ENCODE results near the gene HLA-DRA. TPM values are rescaled to one million over a fixed set of nuclear protein-coding genes. Genes with fewer than 3 reads are reported as not detected.

The HLA-DRA gene
- total and polyA plus RNA-seq, 2 donors (not counting 3 experiments of a cell fraction or from before 2014, with no cell fraction given): not detected

- CTCF ChIA-PET: no interaction called here
- BruUV-seq (replicated peaks): no TSS peak
Observed at GRCh38 chr6:32449088-32449736, 9.5 kb downstream of the HLA-DRA start.

GRCh38 chr6:32457054-32457453 lies 17.4 kb downstream of the HLA-DRA start:
- no peaks in the 10 kb centered on the region for H3K79me2 ChIP-seq (ENCODE audit: control insufficient read depth, insufficient read depth, low read length)
- FAIRE-seq: no peak
- H3K27me3 ChIP-seq (ENCODE audit: control insufficient read depth in 2 of 2, insufficient read depth in 2 of 2, low read length in 2 of 2): peaks cover 6 to 7% of the 10 kb centered on the region in 2 experiments
- DNase-seq (ENCODE audit: low read depth, low spot score): no peak
- H4K20me1 ChIP-seq (replicated peaks; ENCODE audit: control insufficient read depth, extremely low read depth, insufficient read depth, low read length): no peaks in the 10 kb centered on the region
- no peak overlapping the region for H2AFZ ChIP-seq (ENCODE audit: low read depth, low read length)
- intact Hi-C loops (cut with micrococcal nuclease): no loop called here
- no peak overlapping the region for H3K4me2 ChIP-seq (ENCODE audit: insufficient read depth, low read length)
- H3K4me3 ChIP-seq (replicated peaks in 1 of 3; ENCODE audit: insufficient read depth in 1 of 3, low read depth in 1 of 3, low read length in 3 of 3): no peak overlapping the region
- H3K9ac ChIP-seq (replicated peaks; ENCODE audit: extremely low read depth, insufficient read depth, low read length): no peak overlapping the region
- dilution Hi-C loops (cut with MboI; ENCODE audit: extremely low pct_ligation_motif_present, low sequenced_read_pairs): no loop called here
- TF ChIP-seq POLR2A (IDR thresholded peaks at IDR 0.05; ENCODE audit: low read depth, low read length): no peak
- TF ChIP-seq POLR2AphosphoS5 (IDR thresholded peaks at IDR 0.05; ENCODE audit: insufficient read depth, low read depth, low read length): no peak
- no peak for TF ChIP-seq JUN (IDR thresholded peaks at IDR 0.05; ENCODE audit: borderline replicate concordance, insufficient read depth, insufficient read length, low read depth)
- TF ChIP-seq GATA2 (IDR thresholded peaks at IDR 0.05; ENCODE audit: insufficient read depth, insufficient read length, low read depth, low read length): no peak
- no peak for TF ChIP-seq EZH2 (IDR thresholded peaks at IDR 0.05; ENCODE audit: borderline replicate concordance, low read depth, low read length, severe bottlenecking)
- TF ChIP-seq MAX (IDR thresholded peaks at IDR 0.05; ENCODE audit: insufficient read depth, insufficient read length): no peak
- no peak for TF ChIP-seq CTCF (IDR thresholded peaks at IDR 0.05; ENCODE audit: extremely low read depth in 1 of 2, insufficient read depth in 1 of 2, low read depth in 1 of 2, low read length in 2 of 2)
- no peak for TF ChIP-seq MYC (IDR thresholded peaks at IDR 0.05; ENCODE audit: low read depth, low read length)
- BruUV-seq (replicated peaks): no TSS peak
- ChIA-PET POLR2A (no interaction called here), CTCF (no interaction called here)
- no peaks in the 10 kb centered on the region for H3K9me3 ChIP-seq (replicated peaks; ENCODE audit: control insufficient read depth, insufficient read depth, low read length)
- H3K9me1 ChIP-seq (replicated peaks; ENCODE audit: control insufficient read depth, extremely low read depth, insufficient read depth, low read length): no peaks in the 10 kb centered on the region
- no peaks in the 10 kb centered on the region for H3K4me1 ChIP-seq (ENCODE audit: control insufficient read depth, extremely low read depth, insufficient read depth, low read length)
- no peak overlapping the region for H3K27ac ChIP-seq (ENCODE audit: insufficient read depth, low read depth, low read length)
- no peaks in the 10 kb centered on the region for H3K36me3 ChIP-seq (ENCODE audit: control insufficient read depth in 2 of 2, extremely low read depth in 1 of 2, insufficient read depth in 2 of 2, low read length in 2 of 2)

More at GRCh38 chr6:32449088-32449736, 9.5 kb downstream of the HLA-DRA start:
- H3K9me1 ChIP-seq (replicated peaks; ENCODE audit: control insufficient read depth, extremely low read depth, insufficient read depth, low read length): no peaks in the 10 kb centered on the region
- H3K27ac ChIP-seq (ENCODE audit: insufficient read depth, low read depth, low read length): no peak overlapping the region
- H3K79me2 ChIP-seq (ENCODE audit: control insufficient read depth, insufficient read depth, low read length): no peaks in the 10 kb centered on the region
- dilution Hi-C loops (cut with MboI; ENCODE audit: extremely low pct_ligation_motif_present, low sequenced_read_pairs): no loop called here
- no peak overlapping the region for H2AFZ ChIP-seq (ENCODE audit: low read depth, low read length)
- H3K36me3 ChIP-seq (ENCODE audit: control insufficient read depth in 2 of 2, extremely low read depth in 1 of 2, insufficient read depth in 2 of 2, low read length in 2 of 2): no peaks in the 10 kb centered on the region
- H3K9me3 ChIP-seq (replicated peaks; ENCODE audit: control insufficient read depth, insufficient read depth, low read length): no peaks in the 10 kb centered on the region
- FAIRE-seq (no peak), DNase-seq (ENCODE audit: low read depth, low spot score) (no peak)
- no peaks in the 10 kb centered on the region for H4K20me1 ChIP-seq (replicated peaks; ENCODE audit: control insufficient read depth, extremely low read depth, insufficient read depth, low read length)
- H3K4me3 ChIP-seq (replicated peaks in 1 of 3; ENCODE audit: insufficient read depth in 1 of 3, low read depth in 1 of 3, low read length in 3 of 3): no peak overlapping the region
- no peaks in the 10 kb centered on the region for H3K4me1 ChIP-seq (ENCODE audit: control insufficient read depth, extremely low read depth, insufficient read depth, low read length)
- H3K27me3 ChIP-seq (ENCODE audit: control insufficient read depth in 2 of 2, insufficient read depth in 2 of 2, low read length in 2 of 2): peaks cover 3% of the 10 kb centered on the region in 2 experiments
- TF ChIP-seq POLR2AphosphoS5 (IDR thresholded peaks at IDR 0.05; ENCODE audit: insufficient read depth, low read depth, low read length) (no peak), MAX (IDR thresholded peaks at IDR 0.05; ENCODE audit: insufficient read depth, insufficient read length) (no peak), EZH2 (IDR thresholded peaks at IDR 0.05; ENCODE audit: borderline replicate concordance, low read depth, low read length, severe bottlenecking) (no peak), MYC (IDR thresholded peaks at IDR 0.05; ENCODE audit: low read depth, low read length) (no peak), GATA2 (IDR thresholded peaks at IDR 0.05; ENCODE audit: insufficient read depth, insufficient read length, low read depth, low read length) (no peak)
- intact Hi-C loops (cut with micrococcal nuclease): no loop called here
- POLR2A ChIA-PET: no interaction called here
- no peak overlapping the region for H3K4me2 ChIP-seq (ENCODE audit: insufficient read depth, low read length)
- no peak overlapping the region for H3K9ac ChIP-seq (replicated peaks; ENCODE audit: extremely low read depth, insufficient read depth, low read length)

All from endothelial cell of umbilical vein (primary cell).